Measurements from ENCODE around the gene FBXL17.

The FBXL17 gene

GRCh38 chr5:107887166-107887943, 494.5 kb downstream of the FBXL17 start:
- no peak for FAIRE-seq

- FAIRE-seq, result no peak
Observed at GRCh38 chr5:107885601-107886000, 496.3 kb downstream of the FBXL17 start.

- no peak for FAIRE-seq
Observed at GRCh38 chr5:107884871-107885270, 497.0 kb downstream of the FBXL17 start.

- FAIRE-seq, result no peak
Observed at GRCh38 chr5:107878661-107879060, 503.2 kb downstream of the FBXL17 start.

GRCh38 chr5:107876906-107877305, 505.0 kb downstream of the FBXL17 start:
- FAIRE-seq, result no peak

- no peak for FAIRE-seq
Observed at GRCh38 chr5:107876261-107876660, 505.6 kb downstream of the FBXL17 start.

GRCh38 chr5:107875833-107876232, 506.1 kb downstream of the FBXL17 start:
- no peak for FAIRE-seq

DNA sequence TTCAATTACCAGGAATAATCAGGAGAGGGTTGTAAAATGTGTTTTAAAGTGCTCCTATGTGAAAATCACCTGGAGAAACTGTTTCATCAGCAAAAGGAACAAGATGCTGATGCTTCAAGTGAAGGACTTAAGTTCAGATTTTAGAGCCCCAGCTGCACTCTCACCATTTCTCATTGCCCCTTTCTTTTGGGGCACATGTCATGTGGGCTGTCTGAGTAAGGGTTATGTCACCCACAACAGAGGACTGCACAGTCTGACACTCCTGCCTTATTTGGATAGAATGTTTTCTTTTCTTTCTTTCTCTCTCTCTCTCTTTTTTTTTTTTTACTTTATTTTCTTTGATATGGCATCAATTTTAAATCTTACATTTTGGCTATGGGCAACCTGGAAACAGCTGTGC, 507.1 kb downstream of the FBXL17 start:
- no peak for FAIRE-seq

DNA sequence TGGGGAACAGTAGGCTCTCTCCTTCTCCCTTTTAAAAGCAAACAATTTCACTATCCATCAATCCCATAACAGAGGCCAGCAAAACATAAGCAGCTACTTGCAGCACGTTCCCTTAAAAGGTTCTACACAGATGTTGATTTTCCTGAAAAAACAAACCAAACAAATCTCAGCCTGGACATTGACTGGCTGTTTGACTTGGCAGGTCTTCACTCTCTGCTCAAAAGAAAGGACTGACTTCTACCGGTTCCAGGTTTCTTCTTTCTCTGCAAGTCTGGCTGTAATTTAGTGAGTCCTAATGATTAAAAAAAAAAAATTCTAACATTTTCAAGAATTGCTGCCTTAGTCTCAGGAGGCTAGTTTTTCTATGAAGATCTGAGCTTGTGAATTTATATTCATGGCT, 508.0 kb downstream of the FBXL17 start:
- no peak for FAIRE-seq

DNA sequence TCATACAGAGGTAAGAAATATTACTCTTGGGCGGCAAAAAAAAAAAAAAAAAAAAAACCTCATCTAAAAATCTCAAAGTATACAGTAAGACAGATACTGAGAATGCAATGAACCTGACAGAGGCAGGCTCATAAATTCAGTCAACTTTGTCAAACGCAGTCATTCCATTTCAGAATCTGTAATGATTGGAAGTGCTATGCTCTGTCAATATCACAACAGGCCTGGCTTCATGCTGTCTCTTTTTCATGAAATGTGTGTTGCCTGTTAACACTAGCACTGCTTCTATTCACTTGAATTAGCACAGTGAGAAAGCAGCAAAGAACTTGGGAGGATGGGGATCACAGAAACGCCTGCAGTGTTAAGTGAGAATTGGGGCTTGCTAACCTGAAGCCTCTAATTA, 510.9 kb downstream of the FBXL17 start:
- no peak for FAIRE-seq

- FAIRE-seq, result no peak
Observed at GRCh38 chr5:107869438-107870115, 512.3 kb downstream of the FBXL17 start.

GRCh38 chr5:107868650-107869409, 513.1 kb downstream of the FBXL17 start:
- FAIRE-seq, result no peak

- no peak for FAIRE-seq
Observed at GRCh38 chr5:107867266-107867665, 514.6 kb downstream of the FBXL17 start.

GRCh38 chr5:107864793-107865192, 517.1 kb downstream of the FBXL17 start:
- no peak for FAIRE-seq

DNA sequence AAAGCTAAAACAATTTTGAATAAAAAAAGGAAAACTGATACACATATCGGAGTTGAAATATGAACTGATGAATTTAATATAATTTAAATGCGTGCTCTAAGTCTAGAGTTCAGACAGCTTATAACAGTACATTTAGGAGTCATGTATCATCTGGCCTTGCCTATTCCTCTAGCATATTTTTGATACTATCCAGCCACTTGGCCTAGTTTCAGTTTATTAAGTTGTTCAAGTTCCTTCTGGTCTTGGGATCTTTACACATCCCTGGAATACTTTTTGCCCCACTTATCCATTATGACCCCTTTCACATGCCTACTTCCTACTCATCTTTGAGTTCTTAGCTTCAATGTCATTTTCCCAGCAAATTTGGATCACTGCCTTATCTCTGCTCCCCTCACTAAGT, 518.8 kb downstream of the FBXL17 start:
- FAIRE-seq, result no peak

DNA sequence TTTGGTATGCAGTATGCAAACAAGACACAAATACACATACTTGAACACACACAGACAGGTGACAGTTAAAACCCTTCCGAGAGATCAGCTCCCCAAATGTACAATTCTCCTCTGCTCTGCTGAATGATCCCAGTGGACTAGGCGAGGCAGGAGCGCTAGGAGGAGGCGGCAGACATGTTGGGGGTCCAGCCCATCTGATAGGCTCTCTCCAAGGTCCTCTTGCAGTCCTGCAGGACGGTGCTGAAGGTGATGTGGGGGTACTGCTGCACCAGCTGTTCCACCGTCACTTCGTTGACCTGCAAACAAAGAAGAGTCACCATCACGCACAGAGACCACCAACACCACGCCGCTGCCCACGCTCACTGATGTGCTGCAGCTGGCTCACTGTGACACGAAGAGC, 520.3 kb downstream of the FBXL17 start:
- no peak for FAIRE-seq

GRCh38 chr5:107860044-107860443, 521.9 kb downstream of the FBXL17 start:
- no peak for FAIRE-seq

- no peak for FAIRE-seq
Observed at GRCh38 chr5:107858788-107859187, 523.1 kb downstream of the FBXL17 start.

GRCh38 chr5:107858324-107858723, 523.6 kb downstream of the FBXL17 start:
- no peak for FAIRE-seq

DNA sequence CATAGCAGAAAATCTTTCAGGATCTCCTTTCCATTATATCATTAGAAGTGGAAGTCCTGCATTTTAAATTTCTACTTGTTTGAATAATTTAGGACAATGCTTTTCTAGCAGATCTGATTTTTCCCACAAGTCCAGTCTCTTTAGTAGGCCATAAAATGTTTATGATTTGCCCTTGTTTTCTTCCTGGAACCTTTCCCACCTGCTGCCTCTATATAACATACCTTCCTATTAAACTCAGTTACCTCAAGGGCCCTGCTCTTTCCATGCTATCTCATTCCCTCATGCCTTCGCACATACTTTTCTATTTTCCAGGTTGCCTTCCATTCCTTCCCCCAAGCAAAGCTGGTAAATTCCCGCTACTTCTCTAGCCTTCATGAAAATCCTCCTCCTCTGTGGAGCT, 524.1 kb downstream of the FBXL17 start:
- no peak for FAIRE-seq

- FAIRE-seq, result no peak
Observed at GRCh38 chr5:107855171-107855570, 526.7 kb downstream of the FBXL17 start.

DNA sequence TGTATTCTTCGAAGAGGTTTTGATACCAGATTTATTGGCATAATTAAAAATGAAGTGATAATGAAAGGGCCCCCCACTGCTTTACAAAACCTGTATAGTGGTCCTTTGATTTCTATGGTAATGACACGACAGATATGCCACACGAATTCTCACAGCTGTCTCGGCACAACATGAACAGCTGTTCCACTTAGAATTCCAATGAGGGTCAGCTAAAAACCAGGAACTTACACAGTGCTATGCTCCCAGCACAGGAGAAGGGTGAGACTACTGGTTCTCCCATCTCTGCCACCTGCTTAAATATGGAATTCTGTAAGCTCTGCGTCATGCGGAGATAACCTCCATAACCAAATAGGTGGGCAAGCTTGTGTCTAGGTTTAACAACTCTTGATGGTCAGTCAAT, 528.2 kb downstream of the FBXL17 start:
- FAIRE-seq, result no peak

DNA sequence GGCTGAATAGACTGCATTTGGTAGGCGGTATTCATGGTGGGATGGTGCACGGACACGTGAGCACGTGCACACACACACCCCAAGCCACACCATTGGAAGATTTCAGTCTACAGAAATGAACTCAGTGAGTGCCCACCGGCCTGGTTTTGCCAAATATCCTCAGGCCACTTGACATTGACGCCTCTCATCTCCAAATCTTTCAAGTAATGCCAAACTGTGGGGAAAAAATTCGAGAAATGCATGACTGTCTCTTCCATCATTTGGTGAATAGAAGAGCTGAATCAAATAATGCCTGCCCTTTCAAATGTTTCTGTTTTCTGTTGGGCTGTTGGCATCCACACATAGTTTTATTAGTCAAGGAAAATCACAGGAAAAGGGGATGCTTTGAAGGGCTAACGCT, 528.9 kb downstream of the FBXL17 start:
- FAIRE-seq, result no peak

GRCh38 chr5:107849118-107849517, 532.8 kb downstream of the FBXL17 start:
- FAIRE-seq, result no peak

Measured in A204.1 (cell line).